ENCODE measurements around the gene ARL14EPL.
"Not testable (repeated sequence)": the region's sequence is repeated elsewhere in the genome, so short reads cannot be mapped to it uniquely, and the experiment has no call there.

Gene ARL14EPL

GRCh38 chr5:116088062-116088461, 55.8 kb downstream of the ARL14EPL start:
- Histone ChIP-seq H3K4me3 (ENCODE audit: low read length) (no peak overlapping the region), H3K9ac (ENCODE audit: low read length) (no peak overlapping the region), H3K4me1 (ENCODE audit: control insufficient read depth, insufficient read depth, low read length) (peaks cover 16% of the 10 kb centered on the region), H3K36me3 (ENCODE audit: control insufficient read depth, insufficient read depth, low read length, severe bottlenecking) (peaks cover 24% of the 10 kb centered on the region), H3K27me3 (replicated peaks; ENCODE audit: control insufficient read depth, insufficient read depth, low read length) (no peaks in the 10 kb centered on the region), H3K9me3 (ENCODE audit: control insufficient read depth, low read length) (no peaks in the 10 kb centered on the region)
- DNase-seq (ENCODE audit: low read depth): no peak

DNA sequence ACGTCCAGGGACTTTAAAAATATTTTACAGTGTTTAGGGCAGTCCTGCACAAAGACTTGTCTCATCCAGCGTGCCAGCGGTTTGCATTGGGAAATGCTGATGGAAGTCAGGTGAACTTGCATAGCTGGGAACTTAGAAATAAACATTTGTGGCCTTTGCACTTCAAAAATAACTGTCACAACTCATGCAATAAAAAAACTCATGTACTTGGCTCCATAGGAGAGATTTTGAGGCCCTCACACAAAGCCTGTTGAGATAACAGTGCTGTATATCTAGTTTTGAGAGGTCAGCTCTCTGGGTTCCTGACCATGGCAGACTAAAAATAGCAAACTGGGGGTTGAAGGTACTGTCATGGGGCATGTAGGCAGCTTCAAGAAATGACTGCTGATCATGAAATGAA, 58.0 kb downstream of the ARL14EPL start:
- peaks cover 8% of the 10 kb centered on the region for H3K4me1 ChIP-seq (ENCODE audit: control insufficient read depth, insufficient read depth, low read length)
- peaks cover 46% of the 10 kb centered on the region for H3K36me3 ChIP-seq (ENCODE audit: control insufficient read depth, insufficient read depth, low read length, severe bottlenecking)
- DNase-seq (ENCODE audit: low read depth): no peak
- no peaks in the 10 kb centered on the region for H3K27me3 ChIP-seq (replicated peaks; ENCODE audit: control insufficient read depth, insufficient read depth, low read length)
- no peak overlapping the region for H3K9ac ChIP-seq (ENCODE audit: low read length)
- H3K9me3 ChIP-seq (ENCODE audit: control insufficient read depth, low read length): no peaks in the 10 kb centered on the region
- no peak overlapping the region for H3K4me3 ChIP-seq (ENCODE audit: low read length)

DNA sequence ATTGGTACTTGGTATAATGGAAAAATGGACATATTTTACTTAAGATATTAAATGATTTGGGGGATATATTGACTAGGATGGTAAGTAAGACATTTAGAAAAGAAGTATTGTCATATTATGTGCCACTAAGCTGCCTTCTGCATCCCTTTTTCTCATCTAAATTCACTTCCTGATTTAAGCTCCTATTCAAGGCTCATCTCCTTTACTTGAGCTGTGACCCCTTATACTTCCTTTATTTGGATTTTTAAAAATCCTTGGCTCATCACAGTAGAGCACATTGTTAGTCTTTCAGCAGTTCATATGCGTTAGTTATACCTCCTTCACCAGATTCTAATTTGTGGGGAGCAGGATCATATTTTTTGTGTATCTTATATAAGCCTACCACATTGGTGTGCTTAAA, 59.1 kb downstream of the ARL14EPL start:
- peaks cover 49% of the 10 kb centered on the region for H3K36me3 ChIP-seq (ENCODE audit: control insufficient read depth, insufficient read depth, low read length, severe bottlenecking)
- H3K27me3 ChIP-seq (replicated peaks; ENCODE audit: control insufficient read depth, insufficient read depth, low read length): no peaks in the 10 kb centered on the region
- H3K9ac ChIP-seq (ENCODE audit: low read length): no peak overlapping the region

GRCh38 chr5:116097301-116097700, 65.0 kb downstream of the ARL14EPL start:
- no peak overlapping the region for H3K9ac ChIP-seq (ENCODE audit: low read length)
- peaks cover 45% of the 10 kb centered on the region for H3K36me3 ChIP-seq (ENCODE audit: control insufficient read depth, insufficient read depth, low read length, severe bottlenecking)
- H3K4me3 ChIP-seq (ENCODE audit: low read length): no peak overlapping the region
- H3K9me3 ChIP-seq (ENCODE audit: control insufficient read depth, low read length): no peaks in the 10 kb centered on the region
- no peaks in the 10 kb centered on the region for H3K27me3 ChIP-seq (replicated peaks; ENCODE audit: control insufficient read depth, insufficient read depth, low read length)
- no peak for DNase-seq (ENCODE audit: low read depth)
- no peaks in the 10 kb centered on the region for H3K4me1 ChIP-seq (ENCODE audit: control insufficient read depth, insufficient read depth, low read length)

More for the DNA sequence above, 59.1 kb downstream of the ARL14EPL start:
- H3K9me3 ChIP-seq (ENCODE audit: control insufficient read depth, low read length): no peaks in the 10 kb centered on the region
- no peaks in the 10 kb centered on the region for H3K4me1 ChIP-seq (ENCODE audit: control insufficient read depth, insufficient read depth, low read length)
- H3K4me3 ChIP-seq (ENCODE audit: low read length): no peak overlapping the region
- no peak for DNase-seq (ENCODE audit: low read depth)

DNA sequence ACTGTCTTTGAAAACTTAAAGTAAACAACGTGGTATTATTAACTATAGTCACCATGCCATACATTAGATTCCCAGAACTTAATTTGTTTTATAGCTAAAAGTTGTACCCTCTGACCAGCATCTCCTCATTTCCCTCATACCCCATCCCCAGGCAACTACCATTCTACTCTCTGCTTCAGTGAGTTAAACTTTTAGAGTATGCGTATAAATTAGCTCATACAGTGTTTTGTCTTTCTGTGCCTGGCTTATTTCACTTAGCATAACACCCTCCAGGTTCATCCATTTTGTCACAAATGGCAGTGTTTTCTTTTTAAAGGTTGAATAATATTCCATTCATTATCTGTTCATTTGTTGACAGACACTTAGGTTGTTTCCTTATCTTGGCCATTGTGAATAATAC, 66.7 kb downstream of the ARL14EPL start:
- H3K27me3 ChIP-seq (replicated peaks; ENCODE audit: control insufficient read depth, insufficient read depth, low read length): no peaks in the 10 kb centered on the region
- no peaks in the 10 kb centered on the region for H3K9me3 ChIP-seq (ENCODE audit: control insufficient read depth, low read length)
- no peak overlapping the region for H3K9ac ChIP-seq (ENCODE audit: low read length)
- no peak overlapping the region for H3K4me3 ChIP-seq (ENCODE audit: low read length)
- no peaks in the 10 kb centered on the region for H3K4me1 ChIP-seq (ENCODE audit: control insufficient read depth, insufficient read depth, low read length)
- peaks cover 28% of the 10 kb centered on the region for H3K36me3 ChIP-seq (ENCODE audit: control insufficient read depth, insufficient read depth, low read length, severe bottlenecking)
- no peak for DNase-seq (ENCODE audit: low read depth)

DNA sequence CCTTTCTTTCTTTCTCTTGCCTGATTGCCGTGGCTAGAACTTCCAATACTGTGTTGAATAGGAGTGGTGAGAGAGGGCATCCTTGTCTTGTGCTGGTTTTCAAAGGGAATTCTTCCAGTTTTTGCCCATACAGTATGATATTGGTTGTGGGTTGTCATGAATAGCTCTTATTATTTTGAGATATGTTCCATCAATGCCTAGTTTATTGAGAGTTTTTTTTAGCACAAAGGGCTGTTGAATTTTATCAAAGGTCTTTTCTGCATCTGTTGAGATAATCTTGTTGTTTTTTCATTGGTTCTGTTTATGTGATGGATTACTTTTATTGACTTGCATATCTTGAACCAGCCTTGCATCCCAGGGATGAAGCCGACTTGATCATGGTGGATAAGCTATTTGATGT, 72.7 kb downstream of the ARL14EPL start:
- not testable (repeated sequence) for H3K9me3 ChIP-seq (ENCODE audit: control insufficient read depth, low read length); H3K27me3 ChIP-seq (replicated peaks; ENCODE audit: control insufficient read depth, insufficient read depth, low read length); H3K4me3 ChIP-seq (ENCODE audit: low read length); H3K36me3 ChIP-seq (ENCODE audit: control insufficient read depth, insufficient read depth, low read length, severe bottlenecking); DNase-seq (ENCODE audit: low read depth); H3K9ac ChIP-seq (ENCODE audit: low read length); H3K4me1 ChIP-seq (ENCODE audit: control insufficient read depth, insufficient read depth, low read length)

All from adipocyte (in vitro differentiated cells).